ENCODE data around the gene GPR39.

Gene GPR39

GRCh38 chr2:132446444-132446843 lies 29.8 kb downstream of the GPR39 start:
- DNase-seq (ENCODE audit: low spot score): no peak

- DNase-seq (ENCODE audit: low spot score): no peak
Observed at GRCh38 chr2:132448331-132448730, 31.7 kb downstream of the GPR39 start.

GRCh38 chr2:132448771-132449170 lies 32.2 kb downstream of the GPR39 start:
- no peak for DNase-seq (ENCODE audit: low spot score)

GRCh38 chr2:132449868-132450267 lies 33.3 kb downstream of the GPR39 start:
- DNase-seq (ENCODE audit: low spot score): no peak

GRCh38 chr2:132460781-132461180 lies 44.2 kb downstream of the GPR39 start:
- no peak for DNase-seq (ENCODE audit: low spot score)

GRCh38 chr2:132462236-132462635 lies 45.6 kb downstream of the GPR39 start:
- no peak for DNase-seq (ENCODE audit: low spot score)

GRCh38 chr2:132463719-132464118 lies 47.1 kb downstream of the GPR39 start:
- no peak for DNase-seq (ENCODE audit: low spot score)

GRCh38 chr2:132465917-132466316 lies 49.3 kb downstream of the GPR39 start:
- no peak for DNase-seq (ENCODE audit: low spot score)

GRCh38 chr2:132466428-132467028 lies 49.9 kb downstream of the GPR39 start:
- no peak for DNase-seq (ENCODE audit: low spot score)

- DNase-seq (ENCODE audit: low spot score): no peak
Observed at GRCh38 chr2:132468821-132469675, 52.4 kb downstream of the GPR39 start.

- no peak for DNase-seq (ENCODE audit: low spot score)
Observed at GRCh38 chr2:132470746-132471145, 54.1 kb downstream of the GPR39 start.

- peak; percentile 12 for DNase-seq (ENCODE audit: low spot score)
Observed at GRCh38 chr2:132473174-132473883, 56.7 kb downstream of the GPR39 start.

- no peak for DNase-seq (ENCODE audit: low spot score)
Observed at GRCh38 chr2:132475615-132476014, 59.0 kb downstream of the GPR39 start.

GRCh38 chr2:132477436-132477835 lies 60.8 kb downstream of the GPR39 start:
- DNase-seq (ENCODE audit: low spot score): no peak

- DNase-seq (ENCODE audit: low spot score): no peak
Observed at GRCh38 chr2:132477962-132478361, 61.4 kb downstream of the GPR39 start.

GRCh38 chr2:132478461-132479105 lies 62.0 kb downstream of the GPR39 start:
- no peak for DNase-seq (ENCODE audit: low spot score)

GRCh38 chr2:132479155-132479554 lies 62.5 kb downstream of the GPR39 start:
- no peak for DNase-seq (ENCODE audit: low spot score)

GRCh38 chr2:132482821-132483220 lies 66.2 kb downstream of the GPR39 start:
- DNase-seq (ENCODE audit: low spot score): no peak

GRCh38 chr2:132484144-132484543 lies 67.5 kb downstream of the GPR39 start:
- DNase-seq (ENCODE audit: low spot score): no peak

- DNase-seq (ENCODE audit: low spot score): no peak
Observed at GRCh38 chr2:132488491-132488890, 71.9 kb downstream of the GPR39 start.

GRCh38 chr2:132489150-132489549 lies 72.5 kb downstream of the GPR39 start:
- DNase-seq (ENCODE audit: low spot score): no peak

- no peak for DNase-seq (ENCODE audit: low spot score)
Observed at GRCh38 chr2:132495881-132496280, 79.3 kb downstream of the GPR39 start.

Measured in cerebellar cortex (tissue), 1 donor.